ENCODE data around the gene INTS6L.

The INTS6L gene

GRCh38 chrX:135531813-135532212, 11.4 kb downstream of the INTS6L start:
- no peaks in the 10 kb centered on the region for H3K36me3 ChIP-seq (ENCODE audit: insufficient read depth, low read length)
- no peak overlapping the region for H3K4me3 ChIP-seq
- H3K27ac ChIP-seq: no peak overlapping the region
- no peak overlapping the region for H3K9ac ChIP-seq (ENCODE audit: insufficient read length)
- no peak for DNase-seq (ENCODE audit: low read depth, low spot score)
- no peaks in the 10 kb centered on the region for H3K9me3 ChIP-seq (ENCODE audit: low read depth, low read length)
- TF ChIP-seq POLR2AphosphoS5 (IDR thresholded peaks at IDR 0.05; ENCODE audit: borderline replicate concordance, low read depth, low read length) (no peak), FOXP2 (optimal IDR thresholded peaks at IDR 0.05; ENCODE audit: control extremely low read depth, extremely low read length, insufficient read depth) (no peak), EZH2 (IDR thresholded peaks at IDR 0.05) (no peak)

DNA sequence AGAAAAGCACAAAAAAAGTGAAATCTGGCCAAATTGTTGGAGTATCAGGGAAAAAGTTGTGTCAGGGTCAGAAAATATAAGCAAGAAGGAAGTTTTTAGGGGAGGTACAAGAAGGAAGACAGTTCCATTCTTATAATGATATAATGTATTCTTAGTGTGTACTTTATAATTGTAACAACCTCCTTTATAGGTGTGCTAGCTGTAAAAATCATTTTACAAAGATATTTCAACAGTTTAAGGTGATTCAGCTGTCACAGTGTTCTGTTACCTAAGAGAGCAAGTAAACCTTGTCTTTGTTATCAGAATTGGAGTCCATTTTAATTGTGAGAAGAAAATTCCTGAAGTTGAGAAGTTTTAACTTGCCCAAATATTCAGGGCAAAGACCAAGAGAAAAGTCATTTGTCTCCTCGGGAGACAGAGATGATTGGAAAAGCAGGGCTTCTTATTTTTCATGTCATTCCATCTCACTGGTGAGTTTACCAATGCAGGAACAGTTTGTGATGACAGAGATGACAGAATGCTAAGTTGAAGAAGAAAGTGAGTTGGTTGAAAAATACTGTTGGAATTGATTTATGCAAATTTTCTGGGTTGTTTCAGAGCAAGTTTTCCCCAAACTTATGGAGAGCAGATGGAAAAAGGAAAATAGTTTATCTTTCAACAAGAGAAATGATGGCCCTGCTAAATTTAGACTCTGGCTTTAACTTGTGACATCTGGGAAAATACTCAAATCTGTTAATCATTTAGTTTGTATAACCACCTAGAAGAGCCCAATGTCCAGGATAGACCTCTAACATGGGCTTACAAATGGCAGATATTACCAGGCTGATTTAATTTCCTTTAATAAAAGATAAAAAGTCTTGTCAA, 14.8 kb downstream of the INTS6L start:
- Histone ChIP-seq H3K36me3 (ENCODE audit: insufficient read depth, low read length) (no peaks in the 10 kb centered on the region), H3K27ac (no peak overlapping the region), H3K9ac (ENCODE audit: insufficient read length) (no peak overlapping the region), H3K4me3 (no peak overlapping the region), H3K9me3 (ENCODE audit: low read depth, low read length) (no peaks in the 10 kb centered on the region)
- no peak for DNase-seq (ENCODE audit: low read depth, low spot score)
- TF ChIP-seq POLR2AphosphoS5 (IDR thresholded peaks at IDR 0.05; ENCODE audit: borderline replicate concordance, low read depth, low read length) (no peak), EZH2 (IDR thresholded peaks at IDR 0.05) (no peak), FOXP2 (optimal IDR thresholded peaks at IDR 0.05; ENCODE audit: control extremely low read depth, extremely low read length, insufficient read depth) (no peak)

- TF ChIP-seq FOXP2 (optimal IDR thresholded peaks at IDR 0.05; ENCODE audit: control extremely low read depth, extremely low read length, insufficient read depth) (no peak), EZH2 (IDR thresholded peaks at IDR 0.05) (no peak), POLR2AphosphoS5 (IDR thresholded peaks at IDR 0.05; ENCODE audit: borderline replicate concordance, low read depth, low read length) (no peak)
- no peak for DNase-seq (ENCODE audit: low read depth, low spot score)
- Histone ChIP-seq H3K9ac (ENCODE audit: insufficient read length) (no peak overlapping the region), H3K9me3 (ENCODE audit: low read depth, low read length) (no peaks in the 10 kb centered on the region), H3K36me3 (ENCODE audit: insufficient read depth, low read length) (no peaks in the 10 kb centered on the region), H3K27ac (no peak overlapping the region), H3K4me3 (no peak overlapping the region)
Observed at GRCh38 chrX:135536877-135537276, 16.4 kb downstream of the INTS6L start.

DNA sequence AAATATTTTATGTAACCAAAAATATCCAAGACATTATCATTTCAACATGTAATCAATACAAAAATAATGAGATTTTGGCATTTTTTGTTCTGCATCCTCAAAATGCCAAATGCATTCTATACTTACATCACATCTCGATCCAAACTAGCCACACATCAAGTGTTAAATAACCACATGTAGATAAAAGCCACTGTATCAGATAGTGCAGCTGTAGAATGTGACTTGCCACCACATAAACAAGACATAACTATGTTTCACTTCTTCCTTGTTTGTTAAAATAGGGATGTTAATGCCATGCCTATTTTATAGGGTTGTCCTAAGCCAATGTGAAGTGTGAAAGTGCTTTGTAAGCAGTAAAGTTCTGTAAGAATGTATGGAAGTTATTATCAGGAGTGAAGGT, 20.9 kb downstream of the INTS6L start:
- no peak overlapping the region for H3K4me3 ChIP-seq
- DNase-seq (ENCODE audit: low read depth, low spot score): no peak
- no peak overlapping the region for H3K27ac ChIP-seq
- no peaks in the 10 kb centered on the region for H3K36me3 ChIP-seq (ENCODE audit: insufficient read depth, low read length)
- H3K9me3 ChIP-seq (ENCODE audit: low read depth, low read length): no peaks in the 10 kb centered on the region
- H3K9ac ChIP-seq (ENCODE audit: insufficient read length): no peak overlapping the region
- TF ChIP-seq FOXP2 (optimal IDR thresholded peaks at IDR 0.05; ENCODE audit: control extremely low read depth, extremely low read length, insufficient read depth) (no peak), EZH2 (IDR thresholded peaks at IDR 0.05) (no peak), POLR2AphosphoS5 (IDR thresholded peaks at IDR 0.05; ENCODE audit: borderline replicate concordance, low read depth, low read length) (no peak)

DNA sequence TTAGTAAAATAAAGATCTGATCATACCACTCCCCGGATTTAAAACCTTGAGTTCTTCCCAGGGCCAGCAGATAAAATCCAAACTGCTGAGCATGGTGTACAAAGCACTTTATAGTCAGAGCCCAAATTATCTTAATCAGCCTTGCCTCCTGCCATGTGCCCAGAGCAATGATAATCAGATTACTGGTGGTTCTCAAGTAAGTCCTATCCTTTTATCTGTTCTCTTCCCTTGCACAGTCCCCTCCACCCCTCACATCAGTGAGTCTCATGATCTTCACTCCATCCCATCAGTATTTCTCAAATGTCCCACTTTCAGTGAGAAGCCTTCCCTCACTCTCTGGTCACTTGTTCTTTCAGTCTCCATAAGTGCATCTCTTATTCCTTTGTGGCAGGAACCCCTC, 22.7 kb downstream of the INTS6L start:
- no peak for DNase-seq (ENCODE audit: low read depth, low spot score)
- TF ChIP-seq POLR2AphosphoS5 (IDR thresholded peaks at IDR 0.05; ENCODE audit: borderline replicate concordance, low read depth, low read length) (no peak), EZH2 (IDR thresholded peaks at IDR 0.05) (no peak), FOXP2 (optimal IDR thresholded peaks at IDR 0.05; ENCODE audit: control extremely low read depth, extremely low read length, insufficient read depth) (no peak)
- H3K4me3 ChIP-seq: no peak overlapping the region
- H3K9me3 ChIP-seq (ENCODE audit: low read depth, low read length): no peaks in the 10 kb centered on the region
- H3K36me3 ChIP-seq (ENCODE audit: insufficient read depth, low read length): no peaks in the 10 kb centered on the region
- H3K27ac ChIP-seq: no peak overlapping the region
- no peak overlapping the region for H3K9ac ChIP-seq (ENCODE audit: insufficient read length)

DNA sequence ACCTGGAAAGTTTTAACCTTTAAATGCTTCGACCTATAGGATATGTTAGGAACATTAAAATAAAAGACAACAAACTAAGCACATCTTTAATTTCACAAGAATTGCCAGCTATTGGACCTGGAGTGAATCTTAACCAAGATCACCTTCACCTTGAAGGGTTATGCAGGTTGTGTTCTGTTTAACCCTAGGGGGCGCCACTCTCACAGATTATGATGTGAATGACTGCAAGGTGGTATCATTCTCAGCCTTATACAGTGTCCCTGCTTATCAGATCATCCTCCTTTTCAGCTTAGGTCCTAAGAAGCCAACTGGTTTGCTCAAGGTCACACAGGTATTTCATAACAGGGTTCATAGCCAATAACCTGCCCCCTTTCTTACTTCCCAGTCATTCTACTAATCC, 23.5 kb downstream of the INTS6L start:
- Histone ChIP-seq H3K4me3 (no peak overlapping the region), H3K9me3 (ENCODE audit: low read depth, low read length) (no peaks in the 10 kb centered on the region), H3K27ac (no peak overlapping the region), H3K9ac (ENCODE audit: insufficient read length) (no peak overlapping the region), H3K36me3 (ENCODE audit: insufficient read depth, low read length) (no peaks in the 10 kb centered on the region)
- no peak for TF ChIP-seq POLR2AphosphoS5 (IDR thresholded peaks at IDR 0.05; ENCODE audit: borderline replicate concordance, low read depth, low read length)
- DNase-seq (ENCODE audit: low read depth, low spot score): no peak

GRCh38 chrX:135544338-135544948, 24.0 kb downstream of the INTS6L start:
- no peaks in the 10 kb centered on the region for H3K9me3 ChIP-seq (ENCODE audit: low read depth, low read length)
- DNase-seq (ENCODE audit: low read depth, low spot score): no peak
- no peak overlapping the region for H3K27ac ChIP-seq
- no peak for TF ChIP-seq EZH2 (IDR thresholded peaks at IDR 0.05)
- no peak for TF ChIP-seq FOXP2 (optimal IDR thresholded peaks at IDR 0.05; ENCODE audit: control extremely low read depth, extremely low read length, insufficient read depth)
- TF ChIP-seq POLR2AphosphoS5 (IDR thresholded peaks at IDR 0.05; ENCODE audit: borderline replicate concordance, low read depth, low read length): no peak
- H3K4me3 ChIP-seq: no peak overlapping the region
- no peaks in the 10 kb centered on the region for H3K36me3 ChIP-seq (ENCODE audit: insufficient read depth, low read length)
- no peak overlapping the region for H3K9ac ChIP-seq (ENCODE audit: insufficient read length)

DNA sequence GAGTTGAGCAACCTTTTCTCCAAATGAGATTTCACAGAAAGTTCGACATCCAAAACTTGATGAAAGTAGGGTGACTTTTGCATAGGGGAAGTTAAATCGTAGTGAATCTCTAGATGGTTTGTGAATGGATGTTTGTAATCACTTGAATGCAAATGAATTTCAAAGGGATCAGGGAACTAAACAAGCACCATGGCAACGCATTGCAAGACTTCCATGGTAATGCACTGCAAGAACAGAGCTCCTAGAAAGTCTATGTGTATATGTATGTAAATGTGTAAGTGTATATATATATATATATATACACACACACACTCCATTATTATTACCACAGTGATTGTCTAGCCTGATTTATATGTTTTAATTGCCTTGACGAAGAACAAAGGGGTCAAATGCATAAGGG, 27.3 kb downstream of the INTS6L start:
- no peak overlapping the region for H3K4me3 ChIP-seq
- H3K9ac ChIP-seq (ENCODE audit: insufficient read length): no peak overlapping the region
- no peak for DNase-seq (ENCODE audit: low read depth, low spot score)
- no peaks in the 10 kb centered on the region for H3K9me3 ChIP-seq (ENCODE audit: low read depth, low read length)
- no peaks in the 10 kb centered on the region for H3K36me3 ChIP-seq (ENCODE audit: insufficient read depth, low read length)
- no peak for TF ChIP-seq EZH2 (IDR thresholded peaks at IDR 0.05)
- TF ChIP-seq POLR2AphosphoS5 (IDR thresholded peaks at IDR 0.05; ENCODE audit: borderline replicate concordance, low read depth, low read length): no peak
- TF ChIP-seq FOXP2 (optimal IDR thresholded peaks at IDR 0.05; ENCODE audit: control extremely low read depth, extremely low read length, insufficient read depth): no peak
- H3K27ac ChIP-seq: no peak overlapping the region

Data from SK-N-MC (cell line).